Measurements from ENCODE around the gene SMIM10L1.
A peak's percentile ranks its signal among the peaks of the same experiment; 100 is the strongest.

The SMIM10L1 gene

DNA sequence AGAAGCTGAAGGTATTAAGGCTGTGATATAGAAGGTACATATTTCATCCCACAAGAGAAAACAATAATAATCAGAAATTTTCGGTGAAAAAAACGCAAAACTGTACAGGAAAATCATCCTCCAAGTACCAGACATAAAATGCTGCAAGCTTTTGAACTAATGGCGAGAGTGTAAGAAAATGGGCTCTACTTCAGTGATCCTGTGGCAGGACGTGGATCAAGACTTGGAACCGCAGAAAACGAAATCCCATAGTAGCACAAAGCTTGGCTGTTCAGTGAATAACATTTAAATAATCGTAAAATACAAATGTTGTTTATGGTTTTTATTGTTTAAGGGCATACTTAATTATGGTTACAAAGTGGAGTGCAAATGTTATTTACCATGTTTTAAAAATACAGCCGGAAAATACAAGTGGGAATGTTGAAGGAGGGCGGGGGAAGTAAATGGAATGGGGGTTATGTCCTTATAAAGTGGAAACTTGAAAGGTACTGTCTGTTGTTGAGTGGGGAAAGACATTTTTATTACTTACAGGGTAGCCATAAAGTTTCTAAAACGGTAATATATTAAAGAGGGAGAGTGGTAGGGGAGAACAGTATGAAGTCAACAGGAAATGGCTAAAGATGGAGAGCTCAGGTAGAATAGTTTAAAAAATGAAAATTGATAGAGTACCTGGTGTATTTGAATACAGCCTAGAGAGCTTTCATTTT lies 1.1 kb downstream of the SMIM10L1 start:
- H3K27ac ChIP-seq (replicated peaks) = peak overlapping the region; percentile 100
- no peak for DNase-seq (ENCODE audit: low read depth in 1 of 2, low spot score in 1 of 2)
- H3K4me3 ChIP-seq (replicated peaks; ENCODE audit: insufficient read depth, low read length) = peak overlapping the region; percentile 61
- H3K27me3 ChIP-seq (ENCODE audit: insufficient read depth, poor library complexity, severe bottlenecking) = no peaks in the 10 kb centered on the region
- TF ChIP-seq REST (IDR thresholded peaks at IDR 0.05; ENCODE audit: insufficient replicate concordance, low read depth) (no peak), GABPA (IDR thresholded peaks at IDR 0.05; ENCODE audit: low read depth) (no peak), SPI1 (IDR thresholded peaks at IDR 0.05; ENCODE audit: borderline replicate concordance, low read depth) (no peak), POLR2AphosphoS5 (IDR thresholded peaks at IDR 0.05; ENCODE audit: low read depth) (no peak)
- TF ChIP-seq, protein P1, sequence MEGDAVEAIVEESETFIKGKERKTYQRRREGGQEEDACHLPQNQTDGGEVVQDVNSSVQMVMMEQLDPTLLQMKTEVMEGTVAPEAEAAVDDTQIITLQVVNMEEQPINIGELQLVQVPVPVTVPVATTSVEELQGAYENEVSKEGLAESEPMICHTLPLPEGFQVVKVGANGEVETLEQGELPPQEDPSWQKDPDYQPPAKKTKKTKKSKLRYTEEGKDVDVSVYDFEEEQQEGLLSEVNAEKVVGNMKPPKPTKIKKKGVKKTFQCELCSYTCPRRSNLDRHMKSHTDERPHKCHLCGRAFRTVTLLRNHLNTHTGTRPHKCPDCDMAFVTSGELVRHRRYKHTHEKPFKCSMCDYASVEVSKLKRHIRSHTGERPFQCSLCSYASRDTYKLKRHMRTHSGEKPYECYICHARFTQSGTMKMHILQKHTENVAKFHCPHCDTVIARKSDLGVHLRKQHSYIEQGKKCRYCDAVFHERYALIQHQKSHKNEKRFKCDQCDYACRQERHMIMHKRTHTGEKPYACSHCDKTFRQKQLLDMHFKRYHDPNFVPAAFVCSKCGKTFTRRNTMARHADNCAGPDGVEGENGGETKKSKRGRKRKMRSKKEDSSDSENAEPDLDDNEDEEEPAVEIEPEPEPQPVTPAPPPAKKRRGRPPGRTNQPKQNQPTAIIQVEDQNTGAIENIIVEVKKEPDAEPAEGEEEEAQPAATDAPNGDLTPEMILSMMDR (IDR thresholded peaks at IDR 0.05; ENCODE audit: insufficient read depth, low read length) = no peak

DNA sequence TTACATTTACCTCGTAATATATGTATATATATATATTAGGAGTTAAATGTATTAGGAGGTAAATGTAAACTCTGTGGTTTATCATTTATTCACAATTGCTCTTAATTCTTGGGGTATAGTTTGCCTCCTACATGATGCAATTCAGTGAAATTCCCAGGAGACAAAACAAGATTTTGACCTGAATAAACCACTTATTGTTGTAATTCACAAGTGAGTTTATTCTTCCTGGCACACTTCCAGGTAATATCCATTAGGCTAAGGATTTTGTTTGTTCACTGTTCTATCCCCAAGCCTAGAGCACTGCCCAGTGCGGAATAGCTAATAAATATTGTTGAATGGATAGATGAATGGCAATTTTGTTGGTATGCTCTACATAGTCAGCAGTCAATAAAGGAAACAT lies 3.0 kb downstream of the SMIM10L1 start:
- TF ChIP-seq GABPA (IDR thresholded peaks at IDR 0.05; ENCODE audit: low read depth) (no peak), REST (IDR thresholded peaks at IDR 0.05; ENCODE audit: insufficient replicate concordance, low read depth) (no peak), POLR2AphosphoS5 (IDR thresholded peaks at IDR 0.05; ENCODE audit: low read depth) (no peak), SPI1 (IDR thresholded peaks at IDR 0.05; ENCODE audit: borderline replicate concordance, low read depth) (no peak)
- TF ChIP-seq, protein P1 (IDR thresholded peaks at IDR 0.05; ENCODE audit: insufficient read depth, low read length) = no peak
- Histone ChIP-seq H3K4me3 (replicated peaks; ENCODE audit: insufficient read depth, low read length) (no peak overlapping the region), H3K27me3 (ENCODE audit: insufficient read depth, poor library complexity, severe bottlenecking) (no peaks in the 10 kb centered on the region), H3K27ac (replicated peaks) (no peak overlapping the region)
- no peak for DNase-seq (ENCODE audit: low read depth in 1 of 2, low spot score in 1 of 2)

DNA sequence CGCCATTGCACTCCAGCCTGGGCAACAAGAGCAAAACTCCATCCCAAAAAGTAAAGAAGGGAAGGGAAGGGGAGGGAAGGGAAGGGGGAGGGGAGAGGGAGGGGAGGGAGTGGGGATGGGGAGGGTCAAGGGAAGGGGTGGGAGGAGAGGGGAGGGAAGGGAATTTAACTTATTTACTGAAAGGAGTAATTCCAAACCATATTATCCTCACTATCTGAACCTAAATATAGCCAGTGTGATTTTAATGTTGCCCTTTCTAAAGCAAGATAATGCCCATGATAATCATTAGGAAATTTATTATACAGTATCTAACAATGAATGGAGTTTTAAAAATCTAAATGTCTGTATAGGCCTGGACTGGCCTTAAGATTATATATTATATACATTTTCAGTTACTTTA lies 7.3 kb downstream of the SMIM10L1 start:
- no peaks in the 10 kb centered on the region for H3K27me3 ChIP-seq (ENCODE audit: insufficient read depth, poor library complexity, severe bottlenecking)
- no peak for DNase-seq (ENCODE audit: low read depth in 1 of 2, low spot score in 1 of 2)
- TF ChIP-seq REST (IDR thresholded peaks at IDR 0.05; ENCODE audit: insufficient replicate concordance, low read depth) = no peak
- TF ChIP-seq POLR2AphosphoS5 (IDR thresholded peaks at IDR 0.05; ENCODE audit: low read depth) = no peak
- no peak for TF ChIP-seq GABPA (IDR thresholded peaks at IDR 0.05; ENCODE audit: low read depth)
- TF ChIP-seq SPI1 (IDR thresholded peaks at IDR 0.05; ENCODE audit: borderline replicate concordance, low read depth) = no peak
- TF ChIP-seq, protein P1 (IDR thresholded peaks at IDR 0.05; ENCODE audit: insufficient read depth, low read length) = no peak
- no peak overlapping the region for H3K4me3 ChIP-seq (replicated peaks; ENCODE audit: insufficient read depth, low read length)
- no peak overlapping the region for H3K27ac ChIP-seq (replicated peaks)

Data from HL-60 (cell line).